Measurements from ENCODE around the gene LRRC25.

DNA sequence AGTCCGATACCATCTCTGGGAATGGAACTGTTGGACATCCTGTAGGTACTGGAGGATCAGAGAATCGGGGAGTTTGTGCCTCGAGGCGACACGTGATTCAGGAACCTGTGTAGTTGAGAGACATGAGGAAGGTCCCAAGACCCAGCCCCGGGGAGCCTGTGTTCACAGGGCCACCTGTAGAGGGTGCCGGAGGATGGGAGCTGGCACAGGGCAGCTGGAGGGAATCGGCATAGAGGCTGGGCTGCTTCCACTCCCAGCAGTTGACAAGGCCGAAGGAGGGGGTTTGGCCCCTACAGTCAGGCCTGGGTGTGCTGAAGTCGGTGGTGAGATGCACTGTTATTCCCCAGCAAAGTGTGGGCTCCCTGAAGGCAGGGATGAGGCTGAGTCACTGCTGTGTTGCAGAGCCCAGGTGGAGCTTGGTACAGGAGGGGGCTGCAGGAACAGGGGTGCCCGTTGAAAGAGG, 43.0 kb upstream of the LRRC25 start:
- TF ChIP-seq CTCF (IDR thresholded peaks at IDR 0.05; ENCODE audit: low read depth, low read length) (peak; percentile 29), MAX (IDR thresholded peaks at IDR 0.05; ENCODE audit: low read depth, low read length) (no peak), POLR2A (IDR thresholded peaks at IDR 0.05; ENCODE audit: extremely low read depth, insufficient read length) (no peak), MYC (IDR thresholded peaks at IDR 0.05; ENCODE audit: low read depth, low read length) (no peak)
